ENCODE results near the gene GTPBP1.

DNA sequence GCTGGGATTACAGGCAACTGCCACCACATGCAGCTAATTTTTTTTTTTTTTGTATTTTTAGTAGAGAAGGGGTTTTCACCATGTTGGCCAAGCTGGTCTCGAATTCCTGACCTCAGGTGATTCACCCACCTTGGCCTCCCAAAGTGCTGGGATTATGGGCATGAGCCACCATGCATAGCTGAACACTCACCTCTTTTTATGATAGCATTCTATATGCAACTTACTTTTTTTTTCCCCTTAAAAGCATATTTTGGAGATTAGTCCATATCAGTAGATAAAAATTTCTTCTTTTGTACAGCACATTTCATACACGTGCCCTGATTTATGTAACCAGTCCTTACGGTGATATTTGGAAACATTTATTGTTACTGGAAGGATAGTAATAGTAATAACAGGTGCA is 14.6 kb downstream of the GTPBP1 start:
- TF ChIP-seq, protein P1, sequence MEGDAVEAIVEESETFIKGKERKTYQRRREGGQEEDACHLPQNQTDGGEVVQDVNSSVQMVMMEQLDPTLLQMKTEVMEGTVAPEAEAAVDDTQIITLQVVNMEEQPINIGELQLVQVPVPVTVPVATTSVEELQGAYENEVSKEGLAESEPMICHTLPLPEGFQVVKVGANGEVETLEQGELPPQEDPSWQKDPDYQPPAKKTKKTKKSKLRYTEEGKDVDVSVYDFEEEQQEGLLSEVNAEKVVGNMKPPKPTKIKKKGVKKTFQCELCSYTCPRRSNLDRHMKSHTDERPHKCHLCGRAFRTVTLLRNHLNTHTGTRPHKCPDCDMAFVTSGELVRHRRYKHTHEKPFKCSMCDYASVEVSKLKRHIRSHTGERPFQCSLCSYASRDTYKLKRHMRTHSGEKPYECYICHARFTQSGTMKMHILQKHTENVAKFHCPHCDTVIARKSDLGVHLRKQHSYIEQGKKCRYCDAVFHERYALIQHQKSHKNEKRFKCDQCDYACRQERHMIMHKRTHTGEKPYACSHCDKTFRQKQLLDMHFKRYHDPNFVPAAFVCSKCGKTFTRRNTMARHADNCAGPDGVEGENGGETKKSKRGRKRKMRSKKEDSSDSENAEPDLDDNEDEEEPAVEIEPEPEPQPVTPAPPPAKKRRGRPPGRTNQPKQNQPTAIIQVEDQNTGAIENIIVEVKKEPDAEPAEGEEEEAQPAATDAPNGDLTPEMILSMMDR (IDR thresholded peaks at IDR 0.05): no peak
- no peak for TF ChIP-seq MXI1 (IDR thresholded peaks at IDR 0.05; ENCODE audit: low read depth, low read length)
- no peak for TF ChIP-seq POLR2AphosphoS5 (IDR thresholded peaks at IDR 0.05; ENCODE audit: low read depth, low read length)
- no peak for TF ChIP-seq EP300 (IDR thresholded peaks at IDR 0.05; ENCODE audit: borderline replicate concordance in 1 of 2, low read depth in 1 of 2, low read length in 1 of 2)
- TF ChIP-seq, protein P2, sequence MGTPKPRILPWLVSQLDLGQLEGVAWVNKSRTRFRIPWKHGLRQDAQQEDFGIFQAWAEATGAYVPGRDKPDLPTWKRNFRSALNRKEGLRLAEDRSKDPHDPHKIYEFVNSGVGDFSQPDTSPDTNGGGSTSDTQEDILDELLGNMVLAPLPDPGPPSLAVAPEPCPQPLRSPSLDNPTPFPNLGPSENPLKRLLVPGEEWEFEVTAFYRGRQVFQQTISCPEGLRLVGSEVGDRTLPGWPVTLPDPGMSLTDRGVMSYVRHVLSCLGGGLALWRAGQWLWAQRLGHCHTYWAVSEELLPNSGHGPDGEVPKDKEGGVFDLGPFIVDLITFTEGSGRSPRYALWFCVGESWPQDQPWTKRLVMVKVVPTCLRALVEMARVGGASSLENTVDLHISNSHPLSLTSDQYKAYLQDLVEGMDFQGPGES (IDR thresholded peaks at IDR 0.05; ENCODE audit: low read depth, low read length): no peak
- TF ChIP-seq, protein P3, sequence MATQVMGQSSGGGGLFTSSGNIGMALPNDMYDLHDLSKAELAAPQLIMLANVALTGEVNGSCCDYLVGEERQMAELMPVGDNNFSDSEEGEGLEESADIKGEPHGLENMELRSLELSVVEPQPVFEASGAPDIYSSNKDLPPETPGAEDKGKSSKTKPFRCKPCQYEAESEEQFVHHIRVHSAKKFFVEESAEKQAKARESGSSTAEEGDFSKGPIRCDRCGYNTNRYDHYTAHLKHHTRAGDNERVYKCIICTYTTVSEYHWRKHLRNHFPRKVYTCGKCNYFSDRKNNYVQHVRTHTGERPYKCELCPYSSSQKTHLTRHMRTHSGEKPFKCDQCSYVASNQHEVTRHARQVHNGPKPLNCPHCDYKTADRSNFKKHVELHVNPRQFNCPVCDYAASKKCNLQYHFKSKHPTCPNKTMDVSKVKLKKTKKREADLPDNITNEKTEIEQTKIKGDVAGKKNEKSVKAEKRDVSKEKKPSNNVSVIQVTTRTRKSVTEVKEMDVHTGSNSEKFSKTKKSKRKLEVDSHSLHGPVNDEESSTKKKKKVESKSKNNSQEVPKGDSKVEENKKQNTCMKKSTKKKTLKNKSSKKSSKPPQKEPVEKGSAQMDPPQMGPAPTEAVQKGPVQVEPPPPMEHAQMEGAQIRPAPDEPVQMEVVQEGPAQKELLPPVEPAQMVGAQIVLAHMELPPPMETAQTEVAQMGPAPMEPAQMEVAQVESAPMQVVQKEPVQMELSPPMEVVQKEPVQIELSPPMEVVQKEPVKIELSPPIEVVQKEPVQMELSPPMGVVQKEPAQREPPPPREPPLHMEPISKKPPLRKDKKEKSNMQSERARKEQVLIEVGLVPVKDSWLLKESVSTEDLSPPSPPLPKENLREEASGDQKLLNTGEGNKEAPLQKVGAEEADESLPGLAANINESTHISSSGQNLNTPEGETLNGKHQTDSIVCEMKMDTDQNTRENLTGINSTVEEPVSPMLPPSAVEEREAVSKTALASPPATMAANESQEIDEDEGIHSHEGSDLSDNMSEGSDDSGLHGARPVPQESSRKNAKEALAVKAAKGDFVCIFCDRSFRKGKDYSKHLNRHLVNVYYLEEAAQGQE (IDR thresholded peaks at IDR 0.05; ENCODE audit: low read depth, low read length): no peak
- no peak for TF ChIP-seq FOXJ3 (CRISPR knock-in tag; IDR thresholded peaks at IDR 0.05)
- no peak for TF ChIP-seq GATA2 (CRISPR knock-in tag; IDR thresholded peaks at IDR 0.05)
- TF ChIP-seq, protein P4, sequence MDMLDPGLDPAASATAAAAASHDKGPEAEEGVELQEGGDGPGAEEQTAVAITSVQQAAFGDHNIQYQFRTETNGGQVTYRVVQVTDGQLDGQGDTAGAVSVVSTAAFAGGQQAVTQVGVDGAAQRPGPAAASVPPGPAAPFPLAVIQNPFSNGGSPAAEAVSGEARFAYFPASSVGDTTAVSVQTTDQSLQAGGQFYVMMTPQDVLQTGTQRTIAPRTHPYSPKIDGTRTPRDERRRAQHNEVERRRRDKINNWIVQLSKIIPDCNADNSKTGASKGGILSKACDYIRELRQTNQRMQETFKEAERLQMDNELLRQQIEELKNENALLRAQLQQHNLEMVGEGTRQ (IDR thresholded peaks at IDR 0.05; ENCODE audit: borderline replicate concordance, low read depth, low read length): no peak
- TF ChIP-seq, protein P5, sequence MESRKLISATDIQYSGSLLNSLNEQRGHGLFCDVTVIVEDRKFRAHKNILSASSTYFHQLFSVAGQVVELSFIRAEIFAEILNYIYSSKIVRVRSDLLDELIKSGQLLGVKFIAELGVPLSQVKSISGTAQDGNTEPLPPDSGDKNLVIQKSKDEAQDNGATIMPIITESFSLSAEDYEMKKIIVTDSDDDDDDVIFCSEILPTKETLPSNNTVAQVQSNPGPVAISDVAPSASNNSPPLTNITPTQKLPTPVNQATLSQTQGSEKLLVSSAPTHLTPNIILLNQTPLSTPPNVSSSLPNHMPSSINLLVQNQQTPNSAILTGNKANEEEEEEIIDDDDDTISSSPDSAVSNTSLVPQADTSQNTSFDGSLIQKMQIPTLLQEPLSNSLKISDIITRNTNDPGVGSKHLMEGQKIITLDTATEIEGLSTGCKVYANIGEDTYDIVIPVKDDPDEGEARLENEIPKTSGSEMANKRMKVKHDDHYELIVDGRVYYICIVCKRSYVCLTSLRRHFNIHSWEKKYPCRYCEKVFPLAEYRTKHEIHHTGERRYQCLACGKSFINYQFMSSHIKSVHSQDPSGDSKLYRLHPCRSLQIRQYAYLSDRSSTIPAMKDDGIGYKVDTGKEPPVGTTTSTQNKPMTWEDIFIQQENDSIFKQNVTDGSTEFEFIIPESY (IDR thresholded peaks at IDR 0.05; ENCODE audit: borderline replicate concordance, low read depth): no peak
- TF ChIP-seq, protein P6, sequence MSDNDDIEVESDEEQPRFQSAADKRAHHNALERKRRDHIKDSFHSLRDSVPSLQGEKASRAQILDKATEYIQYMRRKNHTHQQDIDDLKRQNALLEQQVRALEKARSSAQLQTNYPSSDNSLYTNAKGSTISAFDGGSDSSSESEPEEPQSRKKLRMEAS (IDR thresholded peaks at IDR 0.05; ENCODE audit: low read depth): no peak
